HepG2 (cell line): ENCODE data around the gene GMEB2. TPM values are rescaled to one million over a fixed set of nuclear protein-coding genes. Genes with fewer than 3 reads are reported as not detected.

Experiments
- HOXA3 ChIP-seq: sonication (generic); formaldehyde crosslinking; IDR thresholded peaks from 2 replicates; pipeline ENCODE4 v1.5.0; 2020; ENCODE audit warnings: missing genetic modification reagents
- PITX1 ChIP-seq: sonication (generic); formaldehyde crosslinking; IDR thresholded peaks from 2 replicates; pipeline ENCODE4 v1.5.1; 2020; ENCODE audit warnings: mild to moderate bottlenecking, missing genetic modification reagents
- PRMT3 ChIP-seq: sonication (generic); formaldehyde crosslinking; IDR thresholded peaks from 2 replicates; pipeline ENCODE4 v1.8.1; 2022; ENCODE audit warnings: low read depth, mild to moderate bottlenecking, moderate library complexity, missing genetic modification reagents, borderline replicate concordance
- RFX1 ChIP-seq: fragments of 450-650 bp; IDR thresholded peaks from 2 replicates; pipeline ENCODE4 v1.6.1; 2017
- SCMH1 ChIP-seq: sonication (generic); formaldehyde crosslinking; IDR thresholded peaks from 2 replicates; pipeline ENCODE4 v1.9.0; 2021; ENCODE audit warnings: missing genetic modification reagents, mild to moderate bottlenecking, borderline replicate concordance
- SUZ12 ChIP-seq: fragments of 150-350 bp; IDR thresholded peaks from 2 replicates; pipeline ENCODE4 v1.6.1; 2014; ENCODE audit warnings: low read depth, low read length
- WIZ ChIP-seq: sonication (generic); formaldehyde crosslinking; IDR thresholded peaks from 2 replicates; pipeline ENCODE4 v1.5.1; 2020; ENCODE audit warnings: mild to moderate bottlenecking, missing genetic modification reagents
- ZBTB7A ChIP-seq: sonication (generic); formaldehyde crosslinking; IDR thresholded peaks from 2 replicates; pipeline ENCODE4 v1.8.0; 2022; ENCODE audit warnings: mild to moderate bottlenecking, missing genetic modification reagents
- ZMYM4 ChIP-seq: sonication (generic); formaldehyde crosslinking; IDR thresholded peaks from 2 replicates; pipeline ENCODE4 v1.8.1; 2023; ENCODE audit warnings: mild to moderate bottlenecking, missing genetic modification reagents
- ZNF672 ChIP-seq: sonication (generic); formaldehyde crosslinking; IDR thresholded peaks from 2 replicates; pipeline ENCODE4 v1.8.1; 2022; ENCODE audit warnings: missing genetic modification reagents
- ZNF772 ChIP-seq: sonication (generic); formaldehyde crosslinking; IDR thresholded peaks from 2 replicates; pipeline ENCODE4 v1.5.0; 2020; ENCODE audit warnings: mild to moderate bottlenecking, missing genetic modification reagents
- ZNF788 ChIP-seq: sonication (generic); formaldehyde crosslinking; IDR thresholded peaks from 2 replicates; pipeline ENCODE4 v1.5.0; 2020; ENCODE audit warnings: mild to moderate bottlenecking, missing genetic modification reagents, borderline replicate concordance
- polyA plus RNA-seq, 8 experiments: library from polyadenylated mRNA; depleted of rRNA in 3 of 8; stranded (reverse) in 7 of 8; unstranded in 1 of 8; fragments of >200 nt; fragmentation: Illumina TruSeq in 4 of 8; extraction: Trizol in 4 of 8; gene quantifications; 2 replicates each; pipeline versions ENCODE4 v1.2.1 to v1.2.3, GENCODE V29; 2011 to 2016; ENCODE audit warnings: low read depth in 4 of 8, missing spikeins in 1 of 8, mixed read lengths in 1 of 8; ENCODE audit not compliant: insufficient read depth in 1 of 8
- total RNA-seq, 5 experiments: library from RNA; depleted of rRNA; stranded (reverse); fragments of >200 nt; fragmentation: Illumina TruSeq; extraction: Trizol; gene quantifications; 2 replicates each; pipeline ENCODE4 v1.2.3, GENCODE V29; 2016; ENCODE audit warnings: low read depth in 1 of 5
- TF ChIP-seq, protein P1 (sequence below): sonication (generic); formaldehyde crosslinking; IDR thresholded peaks from 2 replicates; pipeline ENCODE4 v1.4.0; 2020; ENCODE audit warnings: missing genetic modification reagents
- TF ChIP-seq, protein P2 (sequence below): sonication (generic); formaldehyde crosslinking; IDR thresholded peaks from 2 replicates; pipeline ENCODE4 v1.4.0; 2020; ENCODE audit warnings: missing genetic modification reagents, mild to moderate bottlenecking, borderline replicate concordance
- TF ChIP-seq, protein P3 (sequence below): sonication (generic); formaldehyde crosslinking; IDR thresholded peaks from 2 replicates; pipeline ENCODE4 v1.5.0; 2020; ENCODE audit warnings: mild to moderate bottlenecking, missing genetic modification reagents
- TF ChIP-seq, protein P4 (sequence below): sonication (generic); formaldehyde crosslinking; IDR thresholded peaks from 2 replicates; pipeline ENCODE4 v1.5.0; 2020; ENCODE audit warnings: mild to moderate bottlenecking, missing genetic modification reagents
- TF ChIP-seq, protein P5 (sequence below): sonication (generic); formaldehyde crosslinking; IDR thresholded peaks from 2 replicates; pipeline ENCODE4 v1.4.0; 2020; ENCODE audit warnings: missing genetic modification reagents

Gene GMEB2
- total and polyA plus RNA-seq, 2 of the 13 experiments (the other 11 are each of a cell fraction or from before 2014, with no cell fraction given), result 10.6 to 12.4 TPM

GRCh38 chr20:63627129-63627750, 339 bp upstream of the GMEB2 start (continued):
- TF ChIP-seq, protein P1, sequence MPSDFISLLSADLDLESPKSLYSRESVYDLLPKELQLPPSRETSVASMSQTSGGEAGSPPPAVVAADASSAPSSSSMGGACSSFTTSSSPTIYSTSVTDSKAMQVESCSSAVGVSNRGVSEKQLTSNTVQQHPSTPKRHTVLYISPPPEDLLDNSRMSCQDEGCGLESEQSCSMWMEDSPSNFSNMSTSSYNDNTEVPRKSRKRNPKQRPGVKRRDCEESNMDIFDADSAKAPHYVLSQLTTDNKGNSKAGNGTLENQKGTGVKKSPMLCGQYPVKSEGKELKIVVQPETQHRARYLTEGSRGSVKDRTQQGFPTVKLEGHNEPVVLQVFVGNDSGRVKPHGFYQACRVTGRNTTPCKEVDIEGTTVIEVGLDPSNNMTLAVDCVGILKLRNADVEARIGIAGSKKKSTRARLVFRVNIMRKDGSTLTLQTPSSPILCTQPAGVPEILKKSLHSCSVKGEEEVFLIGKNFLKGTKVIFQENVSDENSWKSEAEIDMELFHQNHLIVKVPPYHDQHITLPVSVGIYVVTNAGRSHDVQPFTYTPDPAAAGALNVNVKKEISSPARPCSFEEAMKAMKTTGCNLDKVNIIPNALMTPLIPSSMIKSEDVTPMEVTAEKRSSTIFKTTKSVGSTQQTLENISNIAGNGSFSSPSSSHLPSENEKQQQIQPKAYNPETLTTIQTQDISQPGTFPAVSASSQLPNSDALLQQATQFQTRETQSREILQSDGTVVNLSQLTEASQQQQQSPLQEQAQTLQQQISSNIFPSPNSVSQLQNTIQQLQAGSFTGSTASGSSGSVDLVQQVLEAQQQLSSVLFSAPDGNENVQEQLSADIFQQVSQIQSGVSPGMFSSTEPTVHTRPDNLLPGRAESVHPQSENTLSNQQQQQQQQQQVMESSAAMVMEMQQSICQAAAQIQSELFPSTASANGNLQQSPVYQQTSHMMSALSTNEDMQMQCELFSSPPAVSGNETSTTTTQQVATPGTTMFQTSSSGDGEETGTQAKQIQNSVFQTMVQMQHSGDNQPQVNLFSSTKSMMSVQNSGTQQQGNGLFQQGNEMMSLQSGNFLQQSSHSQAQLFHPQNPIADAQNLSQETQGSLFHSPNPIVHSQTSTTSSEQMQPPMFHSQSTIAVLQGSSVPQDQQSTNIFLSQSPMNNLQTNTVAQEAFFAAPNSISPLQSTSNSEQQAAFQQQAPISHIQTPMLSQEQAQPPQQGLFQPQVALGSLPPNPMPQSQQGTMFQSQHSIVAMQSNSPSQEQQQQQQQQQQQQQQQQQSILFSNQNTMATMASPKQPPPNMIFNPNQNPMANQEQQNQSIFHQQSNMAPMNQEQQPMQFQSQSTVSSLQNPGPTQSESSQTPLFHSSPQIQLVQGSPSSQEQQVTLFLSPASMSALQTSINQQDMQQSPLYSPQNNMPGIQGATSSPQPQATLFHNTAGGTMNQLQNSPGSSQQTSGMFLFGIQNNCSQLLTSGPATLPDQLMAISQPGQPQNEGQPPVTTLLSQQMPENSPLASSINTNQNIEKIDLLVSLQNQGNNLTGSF, result peak; percentile 97
- TF ChIP-seq WIZ (CRISPR knock-in tag) (peak; percentile 88; the same call in 1 of the 2 replicates), PRMT3 (CRISPR knock-in tag) (0 out of 2 replicates have a peak, but pooled peaks have one; percentile 34), ZNF772 (CRISPR knock-in tag) (peak; percentile 90), HOXA3 (CRISPR knock-in tag) (peak; percentile 71), ZNF672 (CRISPR knock-in tag) (peak; percentile 86; the same call in 1 of the 2 replicates), SCMH1 (CRISPR knock-in tag) (no peak), ZNF788 (CRISPR knock-in tag) (peak; percentile 87; the same call in 1 of the 2 replicates), SUZ12 (no peak), ZBTB7A (CRISPR knock-in tag) (0 out of 2 replicates have a peak, but pooled peaks have one; percentile 32), PITX1 (CRISPR knock-in tag) (peak; percentile 79), RFX1 (no peak), ZMYM4 (CRISPR knock-in tag) (peak; percentile 65)
- TF ChIP-seq, protein P2, sequence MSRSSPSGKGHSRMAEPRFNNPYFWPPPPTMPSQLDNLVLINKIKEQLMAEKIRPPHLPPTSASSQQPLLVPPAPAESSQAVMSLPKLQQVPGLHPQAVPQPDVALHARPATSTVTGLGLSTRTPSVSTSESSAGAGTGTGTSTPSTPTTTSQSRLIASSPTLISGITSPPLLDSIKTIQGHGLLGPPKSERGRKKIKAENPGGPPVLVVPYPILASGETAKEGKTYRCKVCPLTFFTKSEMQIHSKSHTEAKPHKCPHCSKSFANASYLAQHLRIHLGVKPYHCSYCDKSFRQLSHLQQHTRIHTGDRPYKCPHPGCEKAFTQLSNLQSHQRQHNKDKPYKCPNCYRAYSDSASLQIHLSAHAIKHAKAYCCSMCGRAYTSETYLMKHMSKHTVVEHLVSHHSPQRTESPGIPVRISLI (CRISPR knock-in tag), result peak; percentile 61; the same call in 1 of the 2 replicates
- TF ChIP-seq, protein P3, sequence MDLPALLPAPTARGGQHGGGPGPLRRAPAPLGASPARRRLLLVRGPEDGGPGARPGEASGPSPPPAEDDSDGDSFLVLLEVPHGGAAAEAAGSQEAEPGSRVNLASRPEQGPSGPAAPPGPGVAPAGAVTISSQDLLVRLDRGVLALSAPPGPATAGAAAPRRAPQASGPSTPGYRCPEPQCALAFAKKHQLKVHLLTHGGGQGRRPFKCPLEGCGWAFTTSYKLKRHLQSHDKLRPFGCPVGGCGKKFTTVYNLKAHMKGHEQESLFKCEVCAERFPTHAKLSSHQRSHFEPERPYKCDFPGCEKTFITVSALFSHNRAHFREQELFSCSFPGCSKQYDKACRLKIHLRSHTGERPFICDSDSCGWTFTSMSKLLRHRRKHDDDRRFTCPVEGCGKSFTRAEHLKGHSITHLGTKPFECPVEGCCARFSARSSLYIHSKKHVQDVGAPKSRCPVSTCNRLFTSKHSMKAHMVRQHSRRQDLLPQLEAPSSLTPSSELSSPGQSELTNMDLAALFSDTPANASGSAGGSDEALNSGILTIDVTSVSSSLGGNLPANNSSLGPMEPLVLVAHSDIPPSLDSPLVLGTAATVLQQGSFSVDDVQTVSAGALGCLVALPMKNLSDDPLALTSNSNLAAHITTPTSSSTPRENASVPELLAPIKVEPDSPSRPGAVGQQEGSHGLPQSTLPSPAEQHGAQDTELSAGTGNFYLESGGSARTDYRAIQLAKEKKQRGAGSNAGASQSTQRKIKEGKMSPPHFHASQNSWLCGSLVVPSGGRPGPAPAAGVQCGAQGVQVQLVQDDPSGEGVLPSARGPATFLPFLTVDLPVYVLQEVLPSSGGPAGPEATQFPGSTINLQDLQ, result no peak; the same call in 1 of the 2 replicates
- TF ChIP-seq, protein P4, sequence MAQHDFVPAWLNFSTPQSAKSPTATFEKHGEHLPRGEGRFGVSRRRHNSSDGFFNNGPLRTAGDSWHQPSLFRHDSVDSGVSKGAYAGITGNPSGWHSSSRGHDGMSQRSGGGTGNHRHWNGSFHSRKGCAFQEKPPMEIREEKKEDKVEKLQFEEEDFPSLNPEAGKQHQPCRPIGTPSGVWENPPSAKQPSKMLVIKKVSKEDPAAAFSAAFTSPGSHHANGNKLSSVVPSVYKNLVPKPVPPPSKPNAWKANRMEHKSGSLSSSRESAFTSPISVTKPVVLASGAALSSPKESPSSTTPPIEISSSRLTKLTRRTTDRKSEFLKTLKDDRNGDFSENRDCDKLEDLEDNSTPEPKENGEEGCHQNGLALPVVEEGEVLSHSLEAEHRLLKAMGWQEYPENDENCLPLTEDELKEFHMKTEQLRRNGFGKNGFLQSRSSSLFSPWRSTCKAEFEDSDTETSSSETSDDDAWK (CRISPR knock-in tag), result no peak
- TF ChIP-seq, protein P5, sequence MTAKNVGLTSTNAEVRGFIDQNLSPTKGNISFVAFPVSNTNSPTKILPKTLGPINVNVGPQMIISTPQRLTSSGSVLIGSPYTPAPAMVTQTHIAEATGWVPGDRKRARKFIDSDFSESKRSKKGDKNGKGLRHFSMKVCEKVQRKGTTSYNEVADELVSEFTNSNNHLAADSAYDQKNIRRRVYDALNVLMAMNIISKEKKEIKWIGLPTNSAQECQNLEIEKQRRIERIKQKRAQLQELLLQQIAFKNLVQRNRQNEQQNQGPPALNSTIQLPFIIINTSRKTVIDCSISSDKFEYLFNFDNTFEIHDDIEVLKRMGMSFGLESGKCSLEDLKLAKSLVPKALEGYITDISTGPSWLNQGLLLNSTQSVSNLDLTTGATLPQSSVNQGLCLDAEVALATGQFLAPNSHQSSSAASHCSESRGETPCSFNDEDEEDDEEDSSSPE (CRISPR knock-in tag), result peak; percentile 82
